ENCODE data around the gene EMX1. TPM values are rescaled to one million over a fixed set of nuclear protein-coding genes. Genes with fewer than 3 reads are reported as not detected.

Gene EMX1
- total RNA-seq: not detected
- long read RNA-seq: 0 reads

GRCh38 chr2:72917138-72917876 is at the start of gene EMX1:
EMX1 (plus strand) TSS chr2:72917519; CDS start chr2:72917853, 334 bp downstream.
- peak; percentile 76 for DNase-seq
- Histone ChIP-seq H3K27ac (no peak within 1 kb of the TSS), H3K9me3 (no peaks in the 10 kb centered on the region), H3K36me3 (no peaks in the 10 kb centered on the region), H3K27me3 (ENCODE audit: low read depth) (peaks cover 96% of the 10 kb centered on the region), H3K4me1 (peaks cover 51% of the 10 kb centered on the region), H3K4me3 (peak within 1 kb of the TSS; percentile 51)
- ATAC-seq: peak; percentile 91 to 92
- intact Hi-C loops (cut with DNase I): no loop called here
- TF ChIP-seq, protein P1, sequence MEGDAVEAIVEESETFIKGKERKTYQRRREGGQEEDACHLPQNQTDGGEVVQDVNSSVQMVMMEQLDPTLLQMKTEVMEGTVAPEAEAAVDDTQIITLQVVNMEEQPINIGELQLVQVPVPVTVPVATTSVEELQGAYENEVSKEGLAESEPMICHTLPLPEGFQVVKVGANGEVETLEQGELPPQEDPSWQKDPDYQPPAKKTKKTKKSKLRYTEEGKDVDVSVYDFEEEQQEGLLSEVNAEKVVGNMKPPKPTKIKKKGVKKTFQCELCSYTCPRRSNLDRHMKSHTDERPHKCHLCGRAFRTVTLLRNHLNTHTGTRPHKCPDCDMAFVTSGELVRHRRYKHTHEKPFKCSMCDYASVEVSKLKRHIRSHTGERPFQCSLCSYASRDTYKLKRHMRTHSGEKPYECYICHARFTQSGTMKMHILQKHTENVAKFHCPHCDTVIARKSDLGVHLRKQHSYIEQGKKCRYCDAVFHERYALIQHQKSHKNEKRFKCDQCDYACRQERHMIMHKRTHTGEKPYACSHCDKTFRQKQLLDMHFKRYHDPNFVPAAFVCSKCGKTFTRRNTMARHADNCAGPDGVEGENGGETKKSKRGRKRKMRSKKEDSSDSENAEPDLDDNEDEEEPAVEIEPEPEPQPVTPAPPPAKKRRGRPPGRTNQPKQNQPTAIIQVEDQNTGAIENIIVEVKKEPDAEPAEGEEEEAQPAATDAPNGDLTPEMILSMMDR (IDR thresholded peaks at IDR 0.05): no peak

GRCh38 chr2:72871060-72871459 is 46.3 kb upstream of the EMX1 start:
- no peak for ATAC-seq
- Histone ChIP-seq H3K36me3 (no peaks in the 10 kb centered on the region), H3K9me3 (no peaks in the 10 kb centered on the region), H3K4me1 (no peaks in the 10 kb centered on the region), H3K27ac (no peak overlapping the region), H3K27me3 (ENCODE audit: low read depth) (peaks cover 3% of the 10 kb centered on the region), H3K4me3 (no peak overlapping the region)
- intact Hi-C loops (cut with DNase I): no loop called here
- TF ChIP-seq, protein P1 (IDR thresholded peaks at IDR 0.05): no peak
- no peak for DNase-seq

DNA sequence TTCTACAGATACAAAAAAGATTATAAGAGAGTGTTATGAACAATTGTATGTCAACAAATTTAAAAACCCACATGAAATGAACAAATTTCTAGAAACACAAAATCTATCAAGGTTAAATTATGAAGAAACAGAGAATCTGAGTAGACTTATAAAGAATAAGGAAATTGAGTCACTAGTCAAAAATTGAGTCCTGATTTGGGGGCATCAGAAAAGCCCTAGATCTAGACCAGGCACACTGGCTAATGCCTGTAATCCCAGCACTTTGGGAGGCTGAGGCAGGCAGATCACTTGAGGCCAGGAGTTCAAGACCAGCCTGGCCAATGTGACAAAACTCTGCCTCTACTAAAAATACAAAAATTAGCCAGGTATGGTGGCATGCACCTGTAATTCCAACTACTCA is 45.4 kb upstream of the EMX1 start:
- TF ChIP-seq, protein P1 (IDR thresholded peaks at IDR 0.05): no peak
- peaks cover 4% of the 10 kb centered on the region for H3K27me3 ChIP-seq (ENCODE audit: low read depth)
- ATAC-seq (no peak), DNase-seq (no peak)
- H3K4me1 ChIP-seq: no peaks in the 10 kb centered on the region
- no peak overlapping the region for H3K27ac ChIP-seq
- no peak overlapping the region for H3K4me3 ChIP-seq
- no peaks in the 10 kb centered on the region for H3K36me3 ChIP-seq
- intact Hi-C loops (cut with DNase I): no loop called here
- H3K9me3 ChIP-seq: no peaks in the 10 kb centered on the region

GRCh38 chr2:72883356-72883962 is 33.9 kb upstream of the EMX1 start:
- Histone ChIP-seq H3K4me3 (no peak overlapping the region), H3K27me3 (ENCODE audit: low read depth) (peaks cover 7% of the 10 kb centered on the region), H3K36me3 (no peaks in the 10 kb centered on the region), H3K4me1 (peaks cover 16% of the 10 kb centered on the region), H3K9me3 (no peaks in the 10 kb centered on the region), H3K27ac (no peak overlapping the region)
- ATAC-seq (no peak), DNase-seq (no peak)
- TF ChIP-seq, protein P1 (IDR thresholded peaks at IDR 0.05): no peak
- intact Hi-C loops (cut with DNase I): no loop called here

DNA sequence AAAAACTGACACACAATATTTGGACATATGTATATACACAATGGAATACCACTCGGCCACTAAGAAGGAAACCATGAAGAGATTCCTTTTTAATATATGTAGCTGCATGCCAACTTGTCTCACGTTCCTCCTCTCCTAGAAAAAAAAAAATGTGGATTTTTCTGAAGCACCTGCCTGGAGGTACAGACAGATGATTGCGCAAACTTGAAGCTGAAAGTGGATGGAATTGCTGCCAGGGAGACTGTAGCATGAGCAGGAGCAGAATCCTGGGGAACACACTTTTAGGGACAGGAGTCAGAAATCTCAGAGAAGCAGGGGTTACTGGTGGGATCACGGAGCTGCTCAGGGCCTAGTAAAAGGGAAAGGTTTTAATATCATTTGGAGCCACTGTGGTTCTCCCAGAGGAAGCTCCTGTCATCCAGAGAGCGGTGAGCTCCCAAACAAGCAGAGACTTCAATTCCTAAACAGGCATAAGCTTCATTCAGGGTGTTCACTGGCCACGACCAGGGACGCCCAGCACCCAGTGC is 30.8 kb upstream of the EMX1 start:
- TF ChIP-seq, protein P1 (IDR thresholded peaks at IDR 0.05): no peak
- peak overlapping the region; percentile 74 for H3K4me3 ChIP-seq
- no peaks in the 10 kb centered on the region for H3K9me3 ChIP-seq
- H3K27me3 ChIP-seq (ENCODE audit: low read depth): no peaks in the 10 kb centered on the region
- no peak for DNase-seq
- intact Hi-C loops (cut with DNase I): no loop called here
- H3K36me3 ChIP-seq: peaks cover 12% of the 10 kb centered on the region
- peaks cover 27% of the 10 kb centered on the region for H3K4me1 ChIP-seq
- peak overlapping the region; percentile 81 for H3K27ac ChIP-seq
- ATAC-seq: peak in 1 of 2 donors; percentile 2
